Bronchial epithelial cell (primary cell): ENCODE results near the gene CCR9. TPM values are rescaled to one million over a fixed set of nuclear protein-coding genes. Genes with fewer than 3 reads are reported as not detected.
"Not testable (repeated sequence)": the region's sequence is repeated elsewhere in the genome, so short reads cannot be mapped to it uniquely, and the experiment has no call there.

Experiments
- DNase-seq: peaks from one replicate; pipeline ENCODE4 v3.0.0-alpha.2; 2010; ENCODE audit warnings: low read depth
- FAIRE-seq: peaks from 2 replicates; lab custom pipeline; 2011; peaks lifted over from hg19 to GRCh38; lab: Jason Lieb, UNC
- H3K27me3 ChIP-seq: 2 replicates; pipeline ENCODE4 v1.5.1; 2011; ENCODE audit warnings: low read length; ENCODE audit not compliant: control insufficient read depth, insufficient read depth
- H3K36me3 ChIP-seq: 2 replicates; pipeline ENCODE4 v1.5.1; 2011; ENCODE audit warnings: low read length; ENCODE audit not compliant: control insufficient read depth, insufficient read depth
- H3K4me3 ChIP-seq: 2 replicates; pipeline ENCODE4 v1.5.1; 2011; ENCODE audit warnings: mild to moderate bottlenecking, low read depth, low read length, control low read depth
- CTCF ChIP-seq: IDR thresholded peaks from 2 replicates; pipeline ENCODE4 v1.5.1; 2011; ENCODE audit warnings: mild to moderate bottlenecking, moderate library complexity, low read length, control low read depth, inconsistent platforms; ENCODE audit not compliant: insufficient read depth, severe bottlenecking
- total RNA-seq: library from RNA; depleted of rRNA; stranded (reverse); fragments of >200 nt; gene quantifications from 2 replicates; pipeline ENCODE4 v1.2.1, GENCODE V29; 2014

The CCR9 gene
- total RNA-seq, 1 donor from 2014 or later, result not detected

GRCh38 chr3:45844616-45845015 is 41.7 kb upstream of the CCR9 start:
- Histone ChIP-seq H3K36me3 (no peaks in the 10 kb centered on the region), H3K27me3 (peaks cover 4% of the 10 kb centered on the region), H3K4me3 (no peak overlapping the region)
- no peak for TF ChIP-seq CTCF
- no peak for DNase-seq
- FAIRE-seq, result no peak

GRCh38 chr3:45848392-45848791 is 38.0 kb upstream of the CCR9 start:
- Histone ChIP-seq H3K4me3 (no peak overlapping the region), H3K36me3 (no peaks in the 10 kb centered on the region), H3K27me3 (peaks cover 6% of the 10 kb centered on the region)
- no peak for TF ChIP-seq CTCF
- DNase-seq (no peak), FAIRE-seq (no peak)

- no peak for DNase-seq
- FAIRE-seq, result no peak
- Histone ChIP-seq H3K36me3 (no peaks in the 10 kb centered on the region), H3K27me3 (peaks cover 4% of the 10 kb centered on the region), H3K4me3 (no peak overlapping the region)
- no peak for TF ChIP-seq CTCF
Measured at GRCh38 chr3:45852828-45853227, 33.5 kb upstream of the CCR9 start.

DNA sequence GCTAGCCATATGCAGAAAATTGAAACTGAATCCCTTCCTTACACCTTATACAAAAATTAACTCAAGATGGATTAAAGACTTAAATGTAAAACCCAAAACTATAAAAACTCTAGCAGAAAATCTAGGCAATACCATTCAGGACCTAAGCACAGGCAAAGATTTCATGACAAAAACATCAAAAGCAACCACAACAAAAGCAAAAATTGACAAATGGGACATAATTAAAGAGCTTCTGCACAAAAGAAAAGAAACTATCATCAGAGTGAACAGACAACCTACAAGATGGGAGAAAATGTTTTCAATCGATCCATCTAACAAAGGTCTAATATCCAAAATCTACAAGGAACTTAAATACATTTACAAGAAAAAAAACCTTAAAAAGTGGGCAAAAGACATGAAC is 30.0 kb upstream of the CCR9 start:
- H3K36me3 ChIP-seq, H3K27me3 ChIP-seq, FAIRE-seq, H3K4me3 ChIP-seq, DNase-seq: not testable (repeated sequence)

- not testable (repeated sequence) for H3K36me3 ChIP-seq, H3K27me3 ChIP-seq, H3K4me3 ChIP-seq, FAIRE-seq, DNase-seq
Measured at GRCh38 chr3:45857024-45857423, 29.3 kb upstream of the CCR9 start.

GRCh38 chr3:45858809-45859543 is 27.4 kb upstream of the CCR9 start:
- Histone ChIP-seq H3K36me3 (no peaks in the 10 kb centered on the region), H3K4me3 (no peak overlapping the region), H3K27me3 (no peaks in the 10 kb centered on the region)
- no peak for DNase-seq
- no peak for FAIRE-seq
- TF ChIP-seq CTCF, result no peak

DNA sequence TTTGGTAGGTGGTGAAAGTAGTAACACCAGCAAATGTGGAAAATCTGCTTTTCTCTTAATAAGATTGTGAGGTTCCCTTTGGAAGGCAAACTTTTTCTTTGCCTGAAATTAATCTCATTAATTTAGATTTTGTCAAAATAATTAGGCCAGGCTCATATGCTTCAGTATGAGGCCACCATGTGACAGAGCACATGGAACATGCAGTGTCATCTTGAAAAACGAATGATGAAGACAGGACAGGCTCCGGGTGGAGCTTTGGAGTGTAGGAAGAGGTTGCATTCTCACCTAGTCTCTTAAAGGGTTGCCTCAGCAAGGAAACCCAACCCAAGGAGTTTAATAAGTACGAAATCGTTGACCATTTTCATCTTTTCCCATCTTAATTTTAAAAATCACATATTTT is 25.9 kb upstream of the CCR9 start:
- Histone ChIP-seq H3K36me3 (no peaks in the 10 kb centered on the region), H3K27me3 (peaks cover 5% of the 10 kb centered on the region), H3K4me3 (no peak overlapping the region)
- FAIRE-seq, result no peak
- DNase-seq, result no peak
- no peak for TF ChIP-seq CTCF
